ENCODE measurements around the gene CD7.

Gene CD7

GRCh38 chr17:82328141-82328993, 11.0 kb upstream of the CD7 start:
- no peaks in the 10 kb centered on the region for H3K4me1 ChIP-seq (ENCODE audit: insufficient read depth, low read length, severe bottlenecking)
- H3K36me3 ChIP-seq (ENCODE audit: insufficient read depth, low read length), result no peaks in the 10 kb centered on the region

GRCh38 chr17:82327757-82328140, 10.3 kb upstream of the CD7 start:
- H3K9me3 ChIP-seq (ENCODE audit: low read length), result no peaks in the 10 kb centered on the region
- TF ChIP-seq CTCF (IDR thresholded peaks at IDR 0.05; ENCODE audit: low read length), result no peak
- no peak for TF ChIP-seq EZH2 (IDR thresholded peaks at IDR 0.05; ENCODE audit: borderline replicate concordance, low read length)
- no peaks in the 10 kb centered on the region for H3K9me2 ChIP-seq (ENCODE audit: low read depth, low read length)
- no peak overlapping the region for H2AFZ ChIP-seq (ENCODE audit: low read length)
- no peaks in the 10 kb centered on the region for H3K79me2 ChIP-seq (ENCODE audit: insufficient read depth, low read length)
- H3F3A ChIP-seq (ENCODE audit: insufficient read depth, low read length), result no peaks in the 10 kb centered on the region
- peaks cover 16% of the 10 kb centered on the region for H3K27me3 ChIP-seq (ENCODE audit: insufficient read depth, low read length)
- H3K27ac ChIP-seq (ENCODE audit: low read depth, low read length, poor library complexity, severe bottlenecking), result no peak overlapping the region
- no peaks in the 10 kb centered on the region for H3K4me1 ChIP-seq (ENCODE audit: insufficient read depth, low read length, severe bottlenecking)
- no peak overlapping the region for H3K4me3 ChIP-seq (ENCODE audit: low read depth, low read length, poor library complexity, severe bottlenecking)
- no peak overlapping the region for H3K4me2 ChIP-seq (ENCODE audit: low read length)
- H3K9ac ChIP-seq (ENCODE audit: low read length), result no peak overlapping the region
- H4K20me1 ChIP-seq (ENCODE audit: insufficient read depth, low read length), result no peaks in the 10 kb centered on the region
- H3K36me3 ChIP-seq (ENCODE audit: insufficient read depth, low read length), result no peaks in the 10 kb centered on the region

More at GRCh38 chr17:82328141-82328993, 11.0 kb upstream of the CD7 start:
- H3K4me3 ChIP-seq (ENCODE audit: low read depth, low read length, poor library complexity, severe bottlenecking), result no peak overlapping the region
- H3K79me2 ChIP-seq (ENCODE audit: insufficient read depth, low read length), result no peaks in the 10 kb centered on the region
- no peak overlapping the region for H3K4me2 ChIP-seq (ENCODE audit: low read length)
- TF ChIP-seq EZH2 (IDR thresholded peaks at IDR 0.05; ENCODE audit: borderline replicate concordance, low read length), result no peak
- TF ChIP-seq CTCF (IDR thresholded peaks at IDR 0.05; ENCODE audit: low read length), result no peak
- no peaks in the 10 kb centered on the region for H3K9me3 ChIP-seq (ENCODE audit: low read length)
- H3K27me3 ChIP-seq (ENCODE audit: insufficient read depth, low read length), result peaks cover 12% of the 10 kb centered on the region
- H3F3A ChIP-seq (ENCODE audit: insufficient read depth, low read length), result no peaks in the 10 kb centered on the region
- no peaks in the 10 kb centered on the region for H3K9me2 ChIP-seq (ENCODE audit: low read depth, low read length)
- no peak overlapping the region for H3K9ac ChIP-seq (ENCODE audit: low read length)
- H2AFZ ChIP-seq (ENCODE audit: low read length), result no peak overlapping the region
- no peak overlapping the region for H3K27ac ChIP-seq (ENCODE audit: low read depth, low read length, poor library complexity, severe bottlenecking)
- no peaks in the 10 kb centered on the region for H4K20me1 ChIP-seq (ENCODE audit: insufficient read depth, low read length)

GRCh38 chr17:82327289-82327688, 9.9 kb upstream of the CD7 start:
- Histone ChIP-seq H3K27ac (ENCODE audit: low read depth, low read length, poor library complexity, severe bottlenecking) (no peak overlapping the region), H4K20me1 (ENCODE audit: insufficient read depth, low read length) (no peaks in the 10 kb centered on the region), H2AFZ (ENCODE audit: low read length) (no peak overlapping the region), H3K79me2 (ENCODE audit: insufficient read depth, low read length) (no peaks in the 10 kb centered on the region), H3K27me3 (ENCODE audit: insufficient read depth, low read length) (peaks cover 17% of the 10 kb centered on the region), H3F3A (ENCODE audit: insufficient read depth, low read length) (no peaks in the 10 kb centered on the region), H3K4me1 (ENCODE audit: insufficient read depth, low read length, severe bottlenecking) (no peaks in the 10 kb centered on the region), H3K4me2 (ENCODE audit: low read length) (no peak overlapping the region), H3K9ac (ENCODE audit: low read length) (no peak overlapping the region), H3K36me3 (ENCODE audit: insufficient read depth, low read length) (no peaks in the 10 kb centered on the region), H3K9me3 (ENCODE audit: low read length) (no peaks in the 10 kb centered on the region), H3K9me2 (ENCODE audit: low read depth, low read length) (no peaks in the 10 kb centered on the region), H3K4me3 (ENCODE audit: low read depth, low read length, poor library complexity, severe bottlenecking) (no peak overlapping the region)
- TF ChIP-seq EZH2 (IDR thresholded peaks at IDR 0.05; ENCODE audit: borderline replicate concordance, low read length) (no peak), CTCF (IDR thresholded peaks at IDR 0.05; ENCODE audit: low read length) (no peak)

All from OCI-LY1 (cell line).